Mammary epithelial cell (primary cell): ENCODE results near the gene SYNDIG1.

Source experiments
- EZH2 ChIP-seq: IDR thresholded peaks from 2 replicates; pipeline ENCODE4 v1.6.1; 2012; ENCODE audit warnings: low read length, inconsistent platforms, borderline replicate concordance
- TF ChIP-seq, protein P1 (sequence below), 2 donors: IDR thresholded peaks in 1 of 2; conservative IDR thresholded peaks in 1 of 2; 2 replicates each; pipeline ENCODE4 v1.5.1; 2011 to 2012; ENCODE audit warnings: inconsistent platforms in 2 of 2, low read length in 2 of 2, mild to moderate bottlenecking in 2 of 2, control low read depth in 1 of 2, low read depth in 1 of 2; ENCODE audit not compliant: insufficient read depth in 1 of 2; ENCODE audit errors: extremely low read depth in 1 of 2

GRCh38 chr20:24627926-24628325 is 158.5 kb downstream of the SYNDIG1 start:
- TF ChIP-seq, protein P1, sequence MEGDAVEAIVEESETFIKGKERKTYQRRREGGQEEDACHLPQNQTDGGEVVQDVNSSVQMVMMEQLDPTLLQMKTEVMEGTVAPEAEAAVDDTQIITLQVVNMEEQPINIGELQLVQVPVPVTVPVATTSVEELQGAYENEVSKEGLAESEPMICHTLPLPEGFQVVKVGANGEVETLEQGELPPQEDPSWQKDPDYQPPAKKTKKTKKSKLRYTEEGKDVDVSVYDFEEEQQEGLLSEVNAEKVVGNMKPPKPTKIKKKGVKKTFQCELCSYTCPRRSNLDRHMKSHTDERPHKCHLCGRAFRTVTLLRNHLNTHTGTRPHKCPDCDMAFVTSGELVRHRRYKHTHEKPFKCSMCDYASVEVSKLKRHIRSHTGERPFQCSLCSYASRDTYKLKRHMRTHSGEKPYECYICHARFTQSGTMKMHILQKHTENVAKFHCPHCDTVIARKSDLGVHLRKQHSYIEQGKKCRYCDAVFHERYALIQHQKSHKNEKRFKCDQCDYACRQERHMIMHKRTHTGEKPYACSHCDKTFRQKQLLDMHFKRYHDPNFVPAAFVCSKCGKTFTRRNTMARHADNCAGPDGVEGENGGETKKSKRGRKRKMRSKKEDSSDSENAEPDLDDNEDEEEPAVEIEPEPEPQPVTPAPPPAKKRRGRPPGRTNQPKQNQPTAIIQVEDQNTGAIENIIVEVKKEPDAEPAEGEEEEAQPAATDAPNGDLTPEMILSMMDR (conservative IDR thresholded peaks at IDR 0.05 in 1 of 2, IDR thresholded peaks at IDR 0.05 in 1 of 2; ENCODE audit: extremely low read depth in 1 of 2, insufficient read depth in 1 of 2, low read depth in 1 of 2, low read length in 2 of 2) = no peak
- no peak for TF ChIP-seq EZH2
